Neural progenitor cell (in vitro differentiated cells): ENCODE data around the gene OPCML.

Experiments used
- EZH2 ChIP-seq: fragments of 200-600 bp; sonication (generic); IDR thresholded peaks from 2 replicates; pipeline ENCODE4 v1.6.1; 2017; ENCODE audit warnings: antibody characterized with exemption, mild to moderate bottlenecking, moderate library complexity
- TF ChIP-seq, protein P1 (sequence below): fragments of 200-600 bp; sonication (generic); IDR thresholded peaks from 2 replicates; pipeline ENCODE4 v1.5.1; 2017; ENCODE audit warnings: antibody characterized with exemption, mild to moderate bottlenecking

DNA sequence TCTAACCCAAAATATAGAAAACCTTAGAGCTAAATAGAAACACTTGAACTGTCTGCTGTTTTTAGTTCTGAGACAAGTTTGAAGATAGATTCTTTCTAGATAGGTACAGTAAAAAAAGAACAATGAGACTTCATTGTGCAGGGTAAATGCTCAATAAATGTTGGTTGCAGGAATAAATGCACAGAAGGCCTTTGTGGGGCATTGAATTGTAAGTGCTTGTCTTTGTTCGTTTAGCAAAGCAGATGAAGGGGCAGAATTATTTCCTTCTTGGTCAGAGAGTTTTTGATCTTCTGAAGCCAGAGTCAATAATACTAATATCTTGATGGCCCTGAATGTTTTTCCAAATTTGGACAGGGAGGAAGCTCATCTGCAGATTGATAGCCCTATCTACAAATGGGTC lies 340.4 kb downstream of the OPCML start:
- TF ChIP-seq, protein P1, sequence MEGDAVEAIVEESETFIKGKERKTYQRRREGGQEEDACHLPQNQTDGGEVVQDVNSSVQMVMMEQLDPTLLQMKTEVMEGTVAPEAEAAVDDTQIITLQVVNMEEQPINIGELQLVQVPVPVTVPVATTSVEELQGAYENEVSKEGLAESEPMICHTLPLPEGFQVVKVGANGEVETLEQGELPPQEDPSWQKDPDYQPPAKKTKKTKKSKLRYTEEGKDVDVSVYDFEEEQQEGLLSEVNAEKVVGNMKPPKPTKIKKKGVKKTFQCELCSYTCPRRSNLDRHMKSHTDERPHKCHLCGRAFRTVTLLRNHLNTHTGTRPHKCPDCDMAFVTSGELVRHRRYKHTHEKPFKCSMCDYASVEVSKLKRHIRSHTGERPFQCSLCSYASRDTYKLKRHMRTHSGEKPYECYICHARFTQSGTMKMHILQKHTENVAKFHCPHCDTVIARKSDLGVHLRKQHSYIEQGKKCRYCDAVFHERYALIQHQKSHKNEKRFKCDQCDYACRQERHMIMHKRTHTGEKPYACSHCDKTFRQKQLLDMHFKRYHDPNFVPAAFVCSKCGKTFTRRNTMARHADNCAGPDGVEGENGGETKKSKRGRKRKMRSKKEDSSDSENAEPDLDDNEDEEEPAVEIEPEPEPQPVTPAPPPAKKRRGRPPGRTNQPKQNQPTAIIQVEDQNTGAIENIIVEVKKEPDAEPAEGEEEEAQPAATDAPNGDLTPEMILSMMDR = no peak
- no peak for TF ChIP-seq EZH2
